Spleen (tissue), 7 donors: ENCODE results near the gene OPCML.

Source experiments
- CTCF ChIP-seq, 11 experiments: fragments of 200-600 bp in 7 of 11; fragments of 450-650 bp in 4 of 11; sonication (generic) in 4 of 11; IDR thresholded peaks in 8 of 11; conservative IDR thresholded peaks in 3 of 11; 1 replicate in 7 of 11; 2 replicates in 4 of 11; pipeline versions ENCODE4 v1.4.0 to v1.8.0; 2016 to 2021; ENCODE audit warnings: antibody characterized with exemption in 11 of 11, inconsistent platforms in 4 of 11, mild to moderate bottlenecking in 1 of 11
- POLR2A ChIP-seq, 3 donors: fragments of 450-650 bp; IDR thresholded peaks; one replicate each; pipeline ENCODE4 v1.5.1; 2017; ENCODE audit warnings: antibody characterized with exemption in 3 of 3, mild to moderate bottlenecking in 1 of 3
- POLR2AphosphoS5 ChIP-seq, 3 donors: sonication (generic); formaldehyde crosslinking; IDR thresholded peaks; one replicate each; pipeline ENCODE4 v1.5.1; 2017; ENCODE audit warnings: antibody characterized with exemption in 3 of 3
- donor health status: DM: no; HTN: no; CAD: no; lungs with moderate emphysema.
- donor health status: DM: no; HTN: no; CAD: no.
- donor health status: DM: no; HTN: no; CAD: no.

DNA sequence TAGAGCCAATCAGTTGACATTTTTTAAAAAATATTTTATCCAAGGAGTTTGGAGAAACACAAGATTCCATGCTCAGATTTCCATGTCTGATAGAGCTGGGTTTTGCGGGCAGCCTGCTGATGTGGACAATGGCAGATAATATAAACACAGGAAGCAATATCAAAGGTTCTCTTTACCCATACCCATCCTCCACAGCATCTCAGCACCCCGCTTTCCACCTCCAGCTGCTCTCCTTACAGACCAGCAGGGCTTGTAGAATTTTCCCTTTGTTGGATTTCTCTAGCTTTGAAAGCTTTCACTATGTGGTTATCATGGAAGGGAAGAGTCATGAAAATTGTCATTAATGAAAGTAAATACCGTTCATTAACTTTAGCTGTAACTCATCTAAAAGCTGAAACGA, 746.4 kb downstream of the OPCML start:
- no peak for TF ChIP-seq POLR2A (IDR thresholded peaks at IDR 0.05)
- no peak for TF ChIP-seq CTCF (IDR thresholded peaks at IDR 0.05 in 8 of 11, conservative IDR thresholded peaks at IDR 0.05 in 3 of 11)
- no peak for TF ChIP-seq POLR2AphosphoS5 (IDR thresholded peaks at IDR 0.05)
